PC-9 (cell line): ENCODE results near the gene MAP3K4.

ENCODE experiments used
- CTCF ChIP-seq: fragments of 200-600 bp; sonication (generic); conservative IDR thresholded peaks from 2 replicates; pipeline ENCODE4 v1.6.1; 2017; ENCODE audit warnings: mixed run types, antibody characterized with exemption, mild to moderate bottlenecking, moderate library complexity
- EZH2 ChIP-seq: fragments of 200-600 bp; sonication (generic); IDR thresholded peaks from 2 replicates; pipeline ENCODE4 v1.8.0; 2017; ENCODE audit warnings: antibody characterized with exemption, low read depth

GRCh38 chr6:161023316-161023715 lies 31.7 kb downstream of the MAP3K4 start:
- TF ChIP-seq CTCF (no peak), EZH2 (no peak)
